CD4-positive, alpha-beta T cell treated with Interleukin-2 at 100 ng/mL for 4 hours (primary cell): ENCODE measurements around the gene ADCY2.

Source experiments
- DNase-seq: peaks from one replicate; pipeline ENCODE4 v3.0.0-alpha.2; 2020; ENCODE audit warnings: low spot score

ADCY2 gene

DNA sequence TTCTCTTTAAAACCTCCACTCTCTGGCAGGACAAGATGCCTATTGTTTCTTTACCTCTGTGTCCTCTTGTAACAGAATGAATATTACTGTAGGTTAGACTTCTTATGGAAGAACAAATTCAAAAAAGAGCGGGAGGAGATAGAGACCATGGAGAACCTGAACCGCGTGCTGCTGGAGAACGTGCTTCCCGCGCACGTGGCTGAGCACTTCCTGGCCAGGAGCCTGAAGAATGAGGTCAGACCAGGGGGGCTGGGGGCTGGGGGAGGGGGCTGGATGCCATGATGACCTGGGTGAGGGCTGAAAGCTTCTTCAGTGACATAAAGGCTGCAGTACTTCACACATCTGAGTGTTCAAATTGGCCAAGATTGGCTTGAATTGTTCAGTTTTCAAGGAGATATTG is 393.6 kb downstream of the ADCY2 start:
- no peak for DNase-seq

DNA sequence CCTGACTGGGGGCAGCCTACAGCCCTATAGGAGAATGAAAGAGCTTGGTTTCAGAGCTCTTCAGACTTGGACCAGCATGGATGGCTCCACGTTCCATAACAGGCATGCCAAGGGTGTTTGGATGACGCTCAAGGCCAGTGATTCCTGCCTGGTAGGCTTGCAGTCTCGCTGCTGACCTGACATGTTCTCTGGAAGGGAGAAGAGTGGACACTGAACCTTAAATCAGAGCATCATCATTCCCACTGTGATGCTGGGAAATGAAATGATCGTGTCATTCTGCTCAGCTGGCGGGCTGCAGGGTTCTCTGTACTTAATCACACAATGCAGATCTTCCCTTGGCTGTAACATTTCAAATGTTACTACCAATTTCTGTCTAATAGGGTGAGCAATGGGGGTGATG is 398.0 kb downstream of the ADCY2 start:
- no peak for DNase-seq

DNA sequence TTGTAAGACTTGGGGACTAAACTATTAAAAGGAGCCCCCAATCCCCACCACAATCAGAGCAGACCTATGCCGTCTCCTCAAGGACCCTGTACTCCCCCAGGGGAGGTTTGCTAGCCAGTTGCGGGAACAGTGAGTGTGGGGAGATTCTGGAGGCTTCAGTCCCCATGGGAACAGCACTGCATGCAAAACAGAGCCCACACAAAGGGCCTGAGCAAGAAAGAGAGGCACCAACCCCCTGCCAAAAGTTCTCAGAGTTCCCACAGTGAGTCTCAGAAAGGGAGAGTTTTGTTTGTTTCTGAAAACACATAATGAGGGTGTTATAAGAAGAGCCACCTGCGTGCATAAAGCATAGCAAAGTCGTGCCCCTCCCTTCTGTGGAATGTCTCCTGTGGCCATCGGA is 398.4 kb downstream of the ADCY2 start:
- DNase-seq, result no peak

DNA sequence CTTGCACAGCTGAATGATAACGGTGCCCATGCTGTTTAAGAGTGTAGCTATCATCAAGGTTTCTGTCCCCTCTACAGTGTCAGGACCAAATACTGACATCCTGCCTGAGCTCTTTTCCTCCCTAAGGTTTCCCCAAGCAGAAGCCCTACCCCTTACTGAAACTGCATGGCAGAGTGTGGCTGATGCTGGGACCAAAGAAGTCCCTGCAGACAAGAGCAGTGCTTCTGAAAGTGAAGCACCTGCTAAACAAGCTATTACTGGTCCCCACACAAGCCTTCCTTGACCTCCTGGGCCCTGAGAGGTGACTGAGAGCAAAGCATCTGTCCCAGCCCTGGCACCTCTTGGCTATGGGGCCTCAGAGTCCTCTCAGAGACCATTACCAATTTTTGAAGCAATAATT is 398.9 kb downstream of the ADCY2 start:
- no peak for DNase-seq

DNA sequence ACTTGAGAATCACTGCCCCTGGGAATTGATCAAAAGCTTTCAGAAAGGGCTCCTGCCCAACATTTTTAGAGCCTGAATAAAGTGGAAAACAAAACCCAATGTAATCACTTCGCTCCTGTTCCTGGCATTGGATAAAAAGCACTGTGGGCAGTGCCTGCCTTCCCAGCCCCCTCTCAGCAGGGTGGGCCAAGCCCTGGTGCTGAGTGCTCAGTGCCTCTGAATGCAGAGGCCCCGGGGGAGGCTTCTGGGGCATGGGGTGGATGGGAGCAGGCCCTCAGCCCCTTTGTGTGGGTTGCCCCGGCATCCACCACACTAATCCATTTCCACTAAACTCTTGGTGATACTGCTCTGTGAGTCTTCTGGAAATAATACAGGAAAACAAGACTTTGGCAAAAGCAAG is 399.4 kb downstream of the ADCY2 start:
- DNase-seq, result no peak

DNA sequence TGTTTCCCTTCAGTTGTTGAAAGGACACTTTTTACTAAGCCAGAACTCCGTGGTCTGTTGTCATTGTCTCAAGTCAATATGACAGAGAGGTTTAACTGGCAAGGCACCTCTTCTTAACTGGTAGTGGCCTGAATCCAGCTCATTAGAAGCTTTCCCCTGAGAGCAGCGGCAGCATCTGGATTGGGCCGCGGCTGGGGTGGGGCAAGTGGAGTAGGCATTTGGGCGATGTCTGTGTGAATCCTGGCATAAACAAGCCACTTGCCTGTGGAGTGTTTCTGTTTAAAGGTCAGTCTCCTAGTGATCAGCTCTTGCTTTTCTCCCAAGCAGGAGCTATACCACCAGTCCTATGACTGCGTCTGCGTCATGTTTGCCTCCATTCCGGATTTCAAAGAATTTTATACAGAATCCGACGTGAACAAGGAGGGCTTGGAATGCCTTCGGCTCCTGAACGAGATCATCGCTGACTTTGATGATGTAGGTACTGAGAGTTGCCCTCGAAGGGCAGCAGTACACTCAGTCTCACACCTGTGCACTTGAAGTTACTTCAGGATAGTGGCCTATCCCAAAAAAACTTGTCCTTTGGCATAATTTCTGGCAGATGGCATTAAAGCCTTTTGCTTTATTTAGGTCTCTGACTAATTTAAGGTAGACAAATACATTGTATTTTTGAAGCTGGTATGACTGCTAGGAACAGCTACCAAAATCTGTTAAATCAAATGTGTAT is 406.1 kb downstream of the ADCY2 start:
- DNase-seq, result no peak

DNA sequence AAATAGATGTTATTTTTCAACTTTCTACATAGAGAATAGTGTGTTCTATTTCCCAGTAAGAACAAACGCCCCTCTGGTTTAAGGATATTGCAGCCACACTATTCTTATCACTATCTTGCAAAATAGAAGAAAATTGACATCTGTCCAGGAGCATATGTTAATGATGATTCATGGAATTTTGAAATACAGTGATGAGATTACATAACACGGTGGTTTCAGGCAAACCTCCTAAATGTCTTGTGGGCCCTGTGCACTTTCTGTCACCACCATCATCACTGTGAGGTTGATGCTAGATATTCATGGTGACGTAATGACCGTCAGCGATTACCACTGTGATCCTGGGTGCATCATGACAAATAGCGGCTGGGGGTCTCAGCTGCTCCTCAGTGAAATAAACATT is 406.9 kb downstream of the ADCY2 start:
- no peak for DNase-seq

DNA sequence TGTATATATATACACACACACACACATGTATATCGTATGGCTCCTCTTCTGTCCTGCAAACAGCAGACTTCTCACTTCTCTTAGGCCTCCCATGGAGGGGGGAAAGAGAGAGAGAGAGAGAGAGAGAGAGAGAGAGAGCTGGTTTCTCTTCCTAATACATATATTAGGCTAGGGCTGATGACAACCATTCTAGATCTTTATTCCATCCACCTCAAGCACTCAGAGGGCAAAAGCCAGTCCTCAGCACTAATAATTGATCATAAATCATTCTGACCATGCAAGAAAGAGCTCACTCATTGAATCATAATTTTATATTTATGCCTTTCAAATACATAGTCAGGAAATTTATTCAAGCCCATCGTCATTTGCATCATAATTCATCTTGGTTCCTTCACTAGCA is 408.0 kb downstream of the ADCY2 start:
- no peak for DNase-seq

DNA sequence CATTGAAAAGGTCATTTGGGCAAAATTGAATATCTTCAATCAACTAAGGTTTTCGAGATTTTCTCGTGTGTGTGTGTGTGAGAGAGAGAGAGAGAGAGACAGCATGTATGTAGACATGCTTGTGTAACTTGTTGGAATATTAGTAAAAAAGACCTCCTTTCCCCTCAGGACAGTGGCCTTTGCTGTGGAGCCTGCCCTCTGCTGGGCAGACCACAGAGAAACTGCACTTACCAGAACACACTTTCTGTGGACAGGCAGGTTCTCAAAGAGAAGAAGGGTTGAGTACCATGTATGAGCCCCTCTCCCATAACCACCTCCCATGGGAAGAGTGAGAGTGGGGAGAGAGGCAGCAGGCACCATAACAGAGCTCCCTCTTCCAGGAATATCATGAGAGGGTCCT is 409.4 kb downstream of the ADCY2 start:
- no peak for DNase-seq

DNA sequence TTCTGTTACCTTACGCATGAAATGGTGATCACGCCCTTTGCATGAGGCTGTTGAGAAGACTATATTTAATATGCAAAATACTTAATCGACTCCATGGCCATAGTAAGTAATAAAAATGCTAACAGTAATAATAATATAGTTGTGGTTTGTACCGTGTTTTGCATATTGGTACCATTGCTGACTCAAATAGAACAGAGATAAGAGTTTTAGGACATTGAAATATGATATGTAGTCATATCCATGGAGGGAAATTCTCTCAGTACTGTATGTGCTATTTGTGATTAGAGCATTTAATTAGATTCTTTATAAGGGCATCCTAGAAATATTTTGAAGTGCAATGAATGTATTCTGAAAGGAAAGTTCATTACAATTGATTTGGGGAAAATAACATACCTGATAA is 413.1 kb downstream of the ADCY2 start:
- no peak for DNase-seq

DNA sequence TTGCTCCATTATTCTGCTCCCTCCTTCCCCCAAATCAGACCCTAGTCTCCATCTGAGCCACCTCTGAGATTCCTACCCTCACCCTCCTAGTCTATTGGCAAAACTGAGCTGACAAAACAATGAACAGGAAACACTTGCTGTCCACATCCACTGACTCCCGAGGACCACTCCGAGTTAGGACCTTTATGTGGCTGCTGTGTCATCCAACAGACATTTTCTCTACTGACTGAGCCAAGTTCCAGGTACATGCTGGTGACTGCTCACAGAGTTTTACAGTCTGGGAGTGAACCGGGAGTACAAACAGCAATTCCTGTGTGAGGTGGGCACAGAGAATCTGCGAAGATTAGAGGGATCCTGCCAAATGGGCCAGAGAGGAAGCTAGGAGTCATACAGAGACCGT is 415.8 kb downstream of the ADCY2 start:
- no peak for DNase-seq

DNA sequence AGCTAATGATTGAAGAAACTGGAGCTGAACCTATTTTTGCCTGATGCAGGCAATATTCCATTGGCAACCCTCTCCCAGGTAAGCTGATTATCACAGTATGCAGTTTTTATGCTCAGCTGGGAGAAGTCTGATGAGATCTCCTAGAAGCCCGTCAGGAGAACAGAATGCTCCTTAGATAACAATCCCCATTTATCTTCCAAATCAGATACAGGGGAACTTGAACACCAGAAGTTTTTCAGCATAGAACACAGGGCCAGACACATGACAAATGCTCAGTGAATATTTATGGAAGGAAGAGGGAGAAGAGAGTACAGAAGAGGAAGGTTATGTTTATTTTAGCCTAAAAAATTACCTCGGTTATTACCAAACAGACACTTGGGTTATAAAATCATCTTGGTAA is 417.1 kb downstream of the ADCY2 start:
- DNase-seq, result no peak

DNA sequence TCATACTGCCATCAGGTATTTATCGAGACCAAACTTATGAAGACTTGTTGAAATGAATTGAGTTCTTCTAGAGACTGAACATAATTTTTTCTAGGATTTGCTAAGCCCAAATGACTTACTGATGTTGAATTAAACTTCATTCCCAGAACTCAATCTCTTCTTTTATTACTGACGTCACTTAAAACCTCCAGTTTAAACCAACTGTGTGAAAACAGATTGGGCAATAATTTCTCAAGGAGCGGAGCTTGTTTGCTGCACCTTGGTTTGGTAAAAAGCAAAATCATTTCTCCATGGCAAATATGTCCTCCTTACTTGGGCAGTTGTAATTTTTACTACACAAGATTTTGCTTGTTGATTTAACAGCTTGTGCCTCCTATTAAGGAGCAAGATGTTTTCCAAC is 417.6 kb downstream of the ADCY2 start:
- DNase-seq, result no peak

DNA sequence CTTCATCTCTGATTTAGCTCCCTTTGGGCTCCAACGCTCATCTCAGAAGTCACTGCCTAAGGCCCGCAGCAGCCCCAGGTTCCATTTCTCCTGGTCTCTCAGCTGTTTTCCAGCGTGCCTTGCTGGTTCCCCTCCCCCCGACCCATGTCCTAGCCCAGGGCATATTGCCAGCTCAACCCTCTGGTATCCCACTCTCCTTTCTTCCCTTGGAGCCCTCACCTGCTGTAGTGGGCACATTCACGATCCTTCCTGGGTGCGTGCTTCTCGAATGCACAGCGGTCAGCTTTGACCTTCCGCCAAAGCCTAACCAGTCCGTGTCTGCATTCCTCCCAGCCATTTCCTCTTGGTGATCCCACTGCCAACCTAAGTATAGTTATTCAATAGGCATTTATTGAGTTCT is 418.9 kb downstream of the ADCY2 start:
- no peak for DNase-seq

DNA sequence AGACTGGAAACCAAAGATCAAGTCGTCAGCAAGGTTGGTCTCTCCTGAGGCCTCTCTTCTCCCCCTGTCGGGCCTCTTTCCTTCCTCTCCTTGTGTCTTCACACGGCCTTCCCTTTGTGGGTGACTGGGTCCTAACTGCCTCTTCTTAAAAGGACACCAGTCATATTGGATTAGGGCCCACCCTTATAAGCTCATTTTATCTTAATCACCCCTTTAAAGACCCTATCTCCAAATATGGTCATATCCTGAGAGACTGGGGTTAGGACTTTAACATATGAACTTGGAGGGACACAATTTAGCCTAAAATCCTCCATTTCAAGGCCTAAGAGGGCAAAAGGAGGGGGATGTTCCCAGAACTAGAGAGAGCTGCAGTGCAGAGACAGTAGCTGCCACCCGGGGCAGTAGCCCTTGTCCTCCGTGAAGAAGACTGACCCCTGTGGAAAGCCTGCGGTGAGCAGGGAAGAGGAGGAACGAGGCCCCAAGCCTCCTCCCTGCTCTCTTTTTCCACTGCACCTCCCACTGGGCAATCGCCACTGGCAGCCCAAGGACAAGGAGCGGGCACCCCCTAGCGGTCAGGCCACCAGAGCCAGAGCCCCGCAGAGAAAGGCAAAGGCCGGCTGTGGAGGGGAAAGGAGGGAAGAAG is 420.1 kb downstream of the ADCY2 start:
- peak; percentile 57 for DNase-seq

DNA sequence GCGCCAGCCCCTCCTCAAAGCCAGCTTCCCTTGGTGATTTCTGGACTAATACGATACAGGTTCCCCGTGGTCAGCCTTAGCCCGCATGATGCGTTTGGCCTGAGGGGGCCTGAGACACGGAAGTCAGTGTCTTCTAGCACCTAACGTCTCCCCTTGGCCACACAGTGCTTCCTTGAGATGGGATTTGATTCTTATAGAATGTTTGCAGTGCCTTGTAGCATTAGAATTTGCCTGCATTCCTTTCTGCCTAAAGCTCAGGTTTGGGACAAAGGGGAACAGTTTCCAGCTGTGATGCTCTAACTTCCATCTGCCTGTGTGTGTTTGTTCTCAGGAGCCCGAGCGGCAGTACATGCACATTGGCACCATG is 420.6 kb downstream of the ADCY2 start:
- no peak for DNase-seq

DNA sequence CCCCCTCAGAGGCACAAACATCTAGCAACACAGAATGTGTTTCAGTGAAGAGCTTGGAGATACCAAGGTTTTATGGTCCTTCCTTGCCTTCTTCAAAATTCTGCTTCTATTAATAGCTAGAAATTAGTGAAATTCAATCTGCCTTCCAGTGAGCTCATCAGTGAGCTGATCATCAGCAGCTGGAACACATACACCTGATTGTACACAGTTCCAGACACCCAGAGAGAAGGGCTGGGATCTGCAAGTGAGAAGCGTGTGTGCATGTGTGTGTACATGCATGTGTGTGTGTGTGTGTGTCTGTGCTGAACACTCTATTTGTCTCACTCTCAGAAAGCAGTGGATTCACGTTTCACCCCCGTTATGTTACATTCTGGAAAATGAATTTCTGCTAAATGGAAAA is 426.5 kb downstream of the ADCY2 start:
- DNase-seq, result no peak

DNA sequence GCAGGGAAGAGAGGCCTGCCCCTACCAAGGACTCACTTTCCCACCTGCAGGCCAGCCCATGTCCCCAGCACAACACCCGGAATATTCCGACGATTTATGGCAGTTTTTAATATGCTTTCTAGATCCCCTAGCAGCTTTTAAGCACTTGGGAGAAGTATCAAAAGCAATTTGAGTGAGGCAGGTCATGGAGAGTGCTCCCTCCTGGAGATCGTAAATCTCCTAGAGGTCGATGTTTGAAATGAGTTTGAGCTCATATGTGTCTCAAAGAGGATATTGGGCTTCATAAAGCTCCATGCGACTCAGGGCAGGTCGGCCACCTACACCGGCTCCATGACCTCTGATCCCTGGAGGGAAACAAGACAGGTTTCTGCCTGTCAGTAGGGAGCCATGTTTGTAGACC is 427.7 kb downstream of the ADCY2 start:
- DNase-seq, result no peak

DNA sequence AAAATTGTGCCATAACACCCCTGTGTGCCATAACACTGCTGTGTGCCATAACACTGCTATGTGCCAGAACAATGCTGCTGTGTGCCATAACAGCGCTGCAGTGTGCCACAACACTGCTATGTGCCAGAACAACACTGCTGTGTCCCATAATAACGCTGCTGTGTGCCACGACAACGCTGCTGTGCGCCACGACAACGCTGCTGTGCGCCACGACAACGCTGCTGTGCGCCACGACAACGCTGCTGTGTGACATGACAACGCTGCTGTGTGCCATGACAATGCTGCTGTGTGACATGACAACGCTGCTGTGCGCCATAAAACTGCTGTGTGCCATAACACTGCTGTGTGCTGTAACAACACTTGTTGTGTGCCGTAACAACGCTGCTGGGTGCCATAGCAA is 429.1 kb downstream of the ADCY2 start:
- no peak for DNase-seq

DNA sequence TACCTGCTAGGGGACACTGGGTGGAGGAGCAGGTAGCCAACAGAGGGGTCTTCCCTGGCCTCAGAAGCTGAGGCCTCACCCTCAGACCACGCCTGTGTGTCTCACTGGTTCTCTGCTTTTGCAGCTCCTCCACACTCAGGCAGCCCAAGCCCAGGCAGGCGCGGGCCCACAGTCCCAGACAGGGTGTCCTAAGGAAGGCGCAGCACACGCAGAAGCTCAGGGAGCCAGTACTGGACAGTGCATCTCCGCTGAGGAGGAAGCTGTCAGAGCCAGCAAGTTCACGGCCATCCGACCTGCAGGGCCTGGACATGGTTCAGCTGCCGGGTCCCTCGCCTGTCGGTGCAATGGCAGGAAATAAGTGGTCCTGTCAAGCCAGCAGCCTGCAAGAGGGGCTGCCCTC is 429.7 kb downstream of the ADCY2 start:
- no peak for DNase-seq

DNA sequence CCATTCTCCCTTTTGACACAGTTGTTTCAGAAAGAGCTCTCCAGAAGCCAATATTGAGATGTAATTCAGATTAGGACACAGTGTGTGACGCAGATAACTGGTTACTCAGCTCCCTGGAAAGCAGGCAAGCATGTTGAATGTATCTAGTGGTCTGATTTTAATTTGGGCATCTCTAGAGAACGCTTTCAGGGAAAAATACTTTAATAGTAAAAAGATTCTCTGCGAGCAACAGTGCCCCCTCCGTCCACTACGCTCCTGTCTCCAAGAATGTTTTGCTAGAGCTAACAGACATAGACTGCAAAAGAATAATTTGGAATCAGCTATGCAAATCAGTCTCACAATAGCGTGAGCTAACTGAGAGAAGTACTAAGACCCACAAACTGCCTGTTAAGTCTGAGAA is 431.7 kb downstream of the ADCY2 start:
- no peak for DNase-seq

DNA sequence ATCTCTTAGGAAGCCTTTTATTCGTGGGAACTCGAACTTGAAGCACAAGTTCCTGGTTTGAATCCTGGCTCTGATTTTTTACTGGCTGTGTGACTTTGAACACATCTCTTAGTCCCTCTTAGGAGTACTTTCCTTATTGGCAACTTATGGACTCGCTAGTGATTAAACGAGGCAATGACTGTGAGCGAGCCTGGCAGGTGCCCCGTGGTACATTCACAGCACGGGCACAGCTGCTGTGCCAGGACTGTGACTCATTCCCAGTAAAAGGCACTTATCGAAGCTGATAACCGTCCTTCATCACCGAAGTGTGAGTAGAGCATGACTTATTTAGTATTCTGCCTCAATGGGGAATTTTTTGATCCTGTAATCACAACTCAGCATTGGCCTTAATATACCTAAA is 432.3 kb downstream of the ADCY2 start:
- no peak for DNase-seq

DNA sequence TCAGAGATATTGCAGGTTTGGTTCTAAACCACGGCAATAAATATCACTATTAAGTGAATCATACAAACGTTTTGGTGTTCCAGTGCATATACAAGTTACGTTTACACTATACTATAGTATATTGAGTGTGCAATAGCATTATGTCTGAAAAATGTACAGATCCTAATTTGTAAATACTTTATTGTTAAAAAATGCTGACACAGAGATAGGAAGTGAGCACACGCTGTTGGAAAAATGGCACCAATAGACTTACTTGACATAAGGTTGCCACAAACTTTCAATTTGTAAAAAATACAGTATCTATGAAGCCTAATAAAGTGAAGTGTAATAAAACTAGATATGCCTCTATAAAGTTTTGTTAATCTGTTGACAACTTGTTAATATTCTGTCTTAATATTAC is 439.0 kb downstream of the ADCY2 start:
- DNase-seq, result no peak

DNA sequence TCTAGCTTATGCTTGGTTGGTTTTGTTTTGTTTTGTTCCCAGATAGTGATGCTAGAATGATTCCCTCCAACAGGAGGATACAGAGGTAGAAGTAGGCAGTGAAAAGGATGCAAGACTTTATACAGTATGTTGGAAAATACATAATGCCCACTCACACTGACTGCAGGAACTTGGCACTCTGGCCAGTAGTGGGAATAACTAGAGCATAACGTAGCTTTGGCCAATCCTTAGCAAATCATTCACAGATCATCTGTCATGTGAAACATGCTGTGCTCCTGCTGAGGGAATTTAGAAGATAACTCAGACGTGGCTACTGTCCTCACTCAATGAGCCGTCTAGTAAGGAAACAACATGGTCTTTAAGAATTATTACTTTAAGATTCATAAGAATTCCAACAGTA is 441.5 kb downstream of the ADCY2 start:
- DNase-seq, result no peak
